ENCODE results near the gene ZNF611. TPM values are rescaled to one million over a fixed set of nuclear protein-coding genes. Genes with fewer than 3 reads are reported as not detected.

Gene ZNF611
- total and polyA plus RNA-seq, 2 of the 13 experiments (the other 11 are each of a cell fraction or from before 2014, with no cell fraction given), result 2.7 to 4.1 TPM

DNA sequence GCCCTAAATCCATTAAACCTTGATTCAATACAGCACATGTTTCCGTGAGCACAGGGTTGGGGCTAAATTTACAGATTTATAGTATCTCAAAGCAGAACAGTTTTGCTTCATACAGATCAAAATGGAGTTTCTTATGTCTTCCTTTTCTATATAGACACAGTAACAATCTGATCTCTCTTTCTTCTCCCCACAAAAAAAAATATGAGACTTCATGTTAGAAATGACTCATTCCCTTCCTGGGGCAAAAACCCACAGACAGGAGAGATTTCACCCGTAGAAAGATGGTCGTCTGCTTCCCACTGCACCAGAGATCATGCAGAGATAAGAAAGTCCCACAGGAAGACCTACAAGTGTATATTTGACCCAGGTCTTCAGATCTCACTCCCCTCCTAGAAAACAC, 7.7 kb upstream of the ZNF611 start:
- H2AFZ ChIP-seq (ENCODE audit: low read length), result no peak overlapping the region
- FAIRE-seq, result no peak
- peaks cover 36% of the 10 kb centered on the region for H3K4me1 ChIP-seq (ENCODE audit: insufficient read depth, low read length)
- H3K9me3 ChIP-seq (ENCODE audit: low read length), result peaks cover 11% of the 10 kb centered on the region; the same call in 1 of the 2 replicates
- CTCF ChIA-PET (ENCODE audit: low intra/inter-chr PET ratio, low total read pairs), result no interaction called here
- 9% methylated on average over 3 of the region's 3 CpGs for WGBS (ENCODE audit: low lambda C conversion rate)
- POLR2A ChIA-PET, result no interaction called here
- in situ Hi-C loops (cut with HindIII; ENCODE audit: extremely low pct_ligation_motif_present, low pct_unique_long_range_greater_than_20kb), result no loop called here
- no peak overlapping the region for H3K4me2 ChIP-seq (ENCODE audit: low read depth, low read length)
- H3K9ac ChIP-seq (ENCODE audit: insufficient read depth, low read depth, low read length), result no peak overlapping the region
- no peak for ATAC-seq
- no peaks in the 10 kb centered on the region for H3K27me3 ChIP-seq (ENCODE audit: control insufficient read depth in 1 of 2, insufficient read depth in 2 of 2, low read length in 2 of 2)
- no peak overlapping the region for H3K27ac ChIP-seq (ENCODE audit: extremely low read length, insufficient read depth, low read length)
- BruUV-seq (replicated peaks), result no TSS peak
- no peaks in the 10 kb centered on the region for H3K36me3 ChIP-seq (replicated peaks in 1 of 2; ENCODE audit: control insufficient read depth in 1 of 2, insufficient read depth in 2 of 2, low read length in 2 of 2)
- intact Hi-C loops (cut with micrococcal nuclease; ENCODE audit: unreplicated experiment), result loop anchor here (10.0 kb wide), 1 partner anchor 418 kb away; no protein-coding TSS in a partner anchor
- no peaks in the 10 kb centered on the region for H3K79me2 ChIP-seq (ENCODE audit: insufficient read depth, low read length)
- no peak overlapping the region for H3K4me3 ChIP-seq (replicated peaks in 1 of 3; ENCODE audit: insufficient read depth in 1 of 3, low read depth in 2 of 3, low read length in 3 of 3)
- no peaks in the 10 kb centered on the region for H4K20me1 ChIP-seq (ENCODE audit: insufficient read depth, low read length)
- DNase-seq (ENCODE audit: low spot score), result no peak
- no peak for TF ChIP-seq CAMTA2 (CRISPR knock-in tag; IDR thresholded peaks at IDR 0.05; ENCODE audit: borderline replicate concordance)
- TF ChIP-seq SMAD1 (CRISPR knock-in tag; IDR thresholded peaks at IDR 0.05; ENCODE audit: borderline replicate concordance, low read depth), result no peak
- TF ChIP-seq, protein P1, sequence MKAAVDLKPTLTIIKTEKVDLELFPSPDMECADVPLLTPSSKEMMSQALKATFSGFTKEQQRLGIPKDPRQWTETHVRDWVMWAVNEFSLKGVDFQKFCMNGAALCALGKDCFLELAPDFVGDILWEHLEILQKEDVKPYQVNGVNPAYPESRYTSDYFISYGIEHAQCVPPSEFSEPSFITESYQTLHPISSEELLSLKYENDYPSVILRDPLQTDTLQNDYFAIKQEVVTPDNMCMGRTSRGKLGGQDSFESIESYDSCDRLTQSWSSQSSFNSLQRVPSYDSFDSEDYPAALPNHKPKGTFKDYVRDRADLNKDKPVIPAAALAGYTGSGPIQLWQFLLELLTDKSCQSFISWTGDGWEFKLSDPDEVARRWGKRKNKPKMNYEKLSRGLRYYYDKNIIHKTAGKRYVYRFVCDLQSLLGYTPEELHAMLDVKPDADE (CRISPR knock-in tag; IDR thresholded peaks at IDR 0.05), result no peak
- TF ChIP-seq ZNF20 (CRISPR knock-in tag; IDR thresholded peaks at IDR 0.05), result no peak
- no peak for TF ChIP-seq SKI (IDR thresholded peaks at IDR 0.05; ENCODE audit: partially characterized antibody)
- TF ChIP-seq ZNF34 (CRISPR knock-in tag; IDR thresholded peaks at IDR 0.05; ENCODE audit: borderline replicate concordance), result no peak
- TF ChIP-seq E2F1 (CRISPR knock-in tag; IDR thresholded peaks at IDR 0.05), result no peak
- TF ChIP-seq E2F5 (CRISPR knock-in tag; conservative IDR thresholded peaks at IDR 0.05), result no peak
- no peak for TF ChIP-seq ZIK1 (CRISPR knock-in tag; IDR thresholded peaks at IDR 0.05; ENCODE audit: borderline replicate concordance, low read depth)
- no peak for TF ChIP-seq KDM4B (CRISPR knock-in tag; IDR thresholded peaks at IDR 0.05)
- TF ChIP-seq ZBTB38 (CRISPR knock-in tag; IDR thresholded peaks at IDR 0.05), result no peak
- no peak for TF ChIP-seq ZNF546 (CRISPR knock-in tag; conservative IDR thresholded peaks at IDR 0.05)
- no peak for TF ChIP-seq ZNF256 (CRISPR knock-in tag; conservative IDR thresholded peaks at IDR 0.05)
- TF ChIP-seq, protein P2, sequence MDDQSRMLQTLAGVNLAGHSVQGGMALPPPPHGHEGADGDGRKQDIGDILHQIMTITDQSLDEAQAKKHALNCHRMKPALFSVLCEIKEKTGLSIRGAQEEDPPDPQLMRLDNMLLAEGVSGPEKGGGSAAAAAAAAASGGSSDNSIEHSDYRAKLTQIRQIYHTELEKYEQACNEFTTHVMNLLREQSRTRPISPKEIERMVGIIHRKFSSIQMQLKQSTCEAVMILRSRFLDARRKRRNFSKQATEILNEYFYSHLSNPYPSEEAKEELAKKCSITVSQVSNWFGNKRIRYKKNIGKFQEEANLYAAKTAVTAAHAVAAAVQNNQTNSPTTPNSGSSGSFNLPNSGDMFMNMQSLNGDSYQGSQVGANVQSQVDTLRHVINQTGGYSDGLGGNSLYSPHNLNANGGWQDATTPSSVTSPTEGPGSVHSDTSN (CRISPR knock-in tag; IDR thresholded peaks at IDR 0.05; ENCODE audit: borderline replicate concordance), result no peak
- TF ChIP-seq, protein P3, sequence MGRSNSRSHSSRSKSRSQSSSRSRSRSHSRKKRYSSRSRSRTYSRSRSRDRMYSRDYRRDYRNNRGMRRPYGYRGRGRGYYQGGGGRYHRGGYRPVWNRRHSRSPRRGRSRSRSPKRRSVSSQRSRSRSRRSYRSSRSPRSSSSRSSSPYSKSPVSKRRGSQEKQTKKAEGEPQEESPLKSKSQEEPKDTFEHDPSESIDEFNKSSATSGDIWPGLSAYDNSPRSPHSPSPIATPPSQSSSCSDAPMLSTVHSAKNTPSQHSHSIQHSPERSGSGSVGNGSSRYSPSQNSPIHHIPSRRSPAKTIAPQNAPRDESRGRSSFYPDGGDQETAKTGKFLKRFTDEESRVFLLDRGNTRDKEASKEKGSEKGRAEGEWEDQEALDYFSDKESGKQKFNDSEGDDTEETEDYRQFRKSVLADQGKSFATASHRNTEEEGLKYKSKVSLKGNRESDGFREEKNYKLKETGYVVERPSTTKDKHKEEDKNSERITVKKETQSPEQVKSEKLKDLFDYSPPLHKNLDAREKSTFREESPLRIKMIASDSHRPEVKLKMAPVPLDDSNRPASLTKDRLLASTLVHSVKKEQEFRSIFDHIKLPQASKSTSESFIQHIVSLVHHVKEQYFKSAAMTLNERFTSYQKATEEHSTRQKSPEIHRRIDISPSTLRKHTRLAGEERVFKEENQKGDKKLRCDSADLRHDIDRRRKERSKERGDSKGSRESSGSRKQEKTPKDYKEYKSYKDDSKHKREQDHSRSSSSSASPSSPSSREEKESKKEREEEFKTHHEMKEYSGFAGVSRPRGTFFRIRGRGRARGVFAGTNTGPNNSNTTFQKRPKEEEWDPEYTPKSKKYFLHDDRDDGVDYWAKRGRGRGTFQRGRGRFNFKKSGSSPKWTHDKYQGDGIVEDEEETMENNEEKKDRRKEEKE (IDR thresholded peaks at IDR 0.05), result no peak
- TF ChIP-seq, protein P4, sequence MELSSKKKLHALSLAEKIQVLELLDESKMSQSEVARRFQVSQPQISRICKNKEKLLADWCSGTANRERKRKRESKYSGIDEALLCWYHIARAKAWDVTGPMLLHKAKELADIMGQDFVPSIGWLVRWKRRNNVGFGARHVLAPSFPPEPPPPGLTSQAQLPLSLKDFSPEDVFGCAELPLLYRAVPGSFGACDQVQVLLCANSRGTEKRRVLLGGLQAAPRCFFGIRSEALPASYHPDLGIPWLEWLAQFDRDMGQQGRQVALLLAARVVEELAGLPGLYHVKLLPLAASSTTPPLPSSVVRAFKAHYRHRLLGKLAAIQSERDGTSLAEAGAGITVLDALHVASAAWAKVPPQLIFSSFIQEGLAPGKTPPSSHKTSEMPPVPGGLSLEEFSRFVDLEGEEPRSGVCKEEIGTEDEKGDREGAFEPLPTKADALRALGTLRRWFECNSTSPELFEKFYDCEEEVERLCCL (CRISPR knock-in tag; IDR thresholded peaks at IDR 0.05; ENCODE audit: borderline replicate concordance), result no peak

Measured in HepG2 (cell line).